ENCODE data around the gene TMPRSS12.
"Not testable (repeated sequence)": the region's sequence is repeated elsewhere in the genome, so short reads cannot be mapped to it uniquely, and the experiment has no call there.

TMPRSS12 gene

GRCh38 chr12:50924131-50924438, 81.4 kb downstream of the TMPRSS12 start:
- TF ChIP-seq CTCF (conservative IDR thresholded peaks at IDR 0.05; ENCODE audit: low read depth, low read length), result no peak
- H3K4me3 ChIP-seq (ENCODE audit: low read depth, low read length), result peak overlapping the region; percentile 72
- no peak for DNase-seq (ENCODE audit: low read depth)

GRCh38 chr12:50924439-50925341, 82.0 kb downstream of the TMPRSS12 start:
- no peak for TF ChIP-seq CTCF (conservative IDR thresholded peaks at IDR 0.05; ENCODE audit: low read depth, low read length)
- peak overlapping the region; percentile 72 for H3K4me3 ChIP-seq (ENCODE audit: low read depth, low read length)
- peak; percentile 97 for DNase-seq (ENCODE audit: low read depth)

- no peak for TF ChIP-seq CTCF (conservative IDR thresholded peaks at IDR 0.05; ENCODE audit: low read depth, low read length)
- no peak for DNase-seq (ENCODE audit: low read depth)
- peak overlapping the region; percentile 72 for H3K4me3 ChIP-seq (ENCODE audit: low read depth, low read length)
These were observed 82.6 kb downstream of the TMPRSS12 start for GRCh38 chr12:50925342-50925651.

- no peak for DNase-seq (ENCODE audit: low read depth)
- no peak for TF ChIP-seq CTCF (conservative IDR thresholded peaks at IDR 0.05; ENCODE audit: low read depth, low read length)
- H3K4me3 ChIP-seq (ENCODE audit: low read depth, low read length), result peak overlapping the region; percentile 72
These were observed 83.2 kb downstream of the TMPRSS12 start for GRCh38 chr12:50925920-50926319.

GRCh38 chr12:50926415-50926814, 83.7 kb downstream of the TMPRSS12 start:
- peak overlapping the region; percentile 72 for H3K4me3 ChIP-seq (ENCODE audit: low read depth, low read length)
- TF ChIP-seq CTCF (conservative IDR thresholded peaks at IDR 0.05; ENCODE audit: low read depth, low read length), result no peak
- DNase-seq (ENCODE audit: low read depth), result no peak

- H3K4me3 ChIP-seq (ENCODE audit: low read depth, low read length), result peak overlapping the region; percentile 72
- DNase-seq (ENCODE audit: low read depth), result not testable (repeated sequence)
These were observed 84.2 kb downstream of the TMPRSS12 start for GRCh38 chr12:50926932-50927331.

- no peak for DNase-seq (ENCODE audit: low read depth)
- TF ChIP-seq CTCF (conservative IDR thresholded peaks at IDR 0.05; ENCODE audit: low read depth, low read length), result no peak
- H3K4me3 ChIP-seq (ENCODE audit: low read depth, low read length), result peak overlapping the region; percentile 72
These were observed 84.6 kb downstream of the TMPRSS12 start for GRCh38 chr12:50927356-50927755.
